SK-N-MC (cell line): ENCODE data around the gene QSER1.

Source experiments
- DNase-seq: peaks from one replicate; pipeline ENCODE4 v3.0.0-alpha.2; 2011; ENCODE audit warnings: low read depth, low spot score
- H3K27ac ChIP-seq: fragments of 200-600 bp; sonication (generic); 2 replicates; pipeline ENCODE4 v1.5.1; 2016; ENCODE audit warnings: mixed run types
- H3K36me3 ChIP-seq: fragments of 200-600 bp; sonication (generic); 2 replicates; pipeline ENCODE4 v1.6.1; 2017; ENCODE audit warnings: antibody characterized with exemption, low read length, mixed read lengths; ENCODE audit not compliant: insufficient read depth
- H3K4me3 ChIP-seq: fragments of 200-600 bp; sonication (generic); 2 replicates; pipeline ENCODE4 v1.5.1; 2016
- H3K9ac ChIP-seq: fragments of 200-600 bp; sonication (generic); 2 replicates; pipeline ENCODE4 v1.8.0; 2017; ENCODE audit warnings: mixed run types, mixed read lengths; ENCODE audit not compliant: insufficient read length
- H3K9me3 ChIP-seq: fragments of 200-600 bp; sonication (generic); 2 replicates; pipeline ENCODE4 v1.6.1; 2017; ENCODE audit warnings: low read depth, mild to moderate bottlenecking, antibody characterized with exemption, low read length, moderate library complexity, mixed read lengths
- EZH2 ChIP-seq: fragments of 200-600 bp; sonication (generic); IDR thresholded peaks from one replicate; pipeline ENCODE4 v1.6.1; 2017; ENCODE audit warnings: antibody characterized with exemption
- FOXP2 ChIP-seq: optimal IDR thresholded peaks from 2 replicates; pipeline ENCODE3; 2011; ENCODE audit warnings: mild to moderate bottlenecking, moderate library complexity; ENCODE audit not compliant: insufficient read depth; ENCODE audit errors: extremely low read length, control extremely low read depth
- POLR2AphosphoS5 ChIP-seq: IDR thresholded peaks from 2 replicates; pipeline ENCODE4 v1.6.1; 2012; ENCODE audit warnings: mild to moderate bottlenecking, low read depth, low read length, borderline replicate concordance

Gene QSER1

GRCh38 chr11:32939046-32939445 is 46.4 kb downstream of the QSER1 start:
- H3K9ac ChIP-seq: no peak overlapping the region
- H3K9me3 ChIP-seq: no peaks in the 10 kb centered on the region
- DNase-seq: no peak
- peaks cover 12% of the 10 kb centered on the region for H3K36me3 ChIP-seq
- no peak overlapping the region for H3K27ac ChIP-seq
- H3K4me3 ChIP-seq: no peak overlapping the region
- TF ChIP-seq POLR2AphosphoS5 (no peak), EZH2 (no peak), FOXP2 (no peak)

GRCh38 chr11:32939866-32940265 is 47.3 kb downstream of the QSER1 start:
- no peak overlapping the region for H3K9ac ChIP-seq
- no peaks in the 10 kb centered on the region for H3K9me3 ChIP-seq
- DNase-seq: no peak
- H3K36me3 ChIP-seq: peaks cover 10% of the 10 kb centered on the region
- no peak overlapping the region for H3K27ac ChIP-seq
- TF ChIP-seq EZH2 (no peak), POLR2AphosphoS5 (no peak), FOXP2 (no peak)
- H3K4me3 ChIP-seq: no peak overlapping the region

GRCh38 chr11:32940865-32941264 is 48.3 kb downstream of the QSER1 start:
- Histone ChIP-seq H3K27ac (no peak overlapping the region), H3K9me3 (no peaks in the 10 kb centered on the region), H3K9ac (no peak overlapping the region), H3K4me3 (no peak overlapping the region), H3K36me3 (peaks cover 6% of the 10 kb centered on the region; the same call in 1 of the 2 replicates)
- TF ChIP-seq EZH2 (no peak), FOXP2 (no peak), POLR2AphosphoS5 (no peak)
- DNase-seq: no peak

GRCh38 chr11:32947978-32948377 is 55.4 kb downstream of the QSER1 start:
- Histone ChIP-seq H3K27ac (no peak overlapping the region), H3K9ac (no peak overlapping the region), H3K9me3 (no peaks in the 10 kb centered on the region), H3K4me3 (no peak overlapping the region), H3K36me3 (no peaks in the 10 kb centered on the region)
- TF ChIP-seq POLR2AphosphoS5 (no peak), EZH2 (no peak), FOXP2 (no peak)
- no peak for DNase-seq

GRCh38 chr11:32949739-32950138 is 57.1 kb downstream of the QSER1 start:
- no peaks in the 10 kb centered on the region; the same call in 1 of the 2 replicates for H3K36me3 ChIP-seq
- H3K27ac ChIP-seq: no peak overlapping the region
- H3K9me3 ChIP-seq: no peaks in the 10 kb centered on the region
- TF ChIP-seq FOXP2: no peak
- TF ChIP-seq EZH2: no peak
- no peak for TF ChIP-seq POLR2AphosphoS5
- no peak overlapping the region for H3K9ac ChIP-seq
- no peak overlapping the region for H3K4me3 ChIP-seq
- DNase-seq: no peak

- H3K27ac ChIP-seq: no peak overlapping the region
- no peaks in the 10 kb centered on the region; the same call in 1 of the 2 replicates for H3K36me3 ChIP-seq
- no peak overlapping the region for H3K4me3 ChIP-seq
- DNase-seq: no peak
- no peaks in the 10 kb centered on the region for H3K9me3 ChIP-seq
- H3K9ac ChIP-seq: no peak overlapping the region
- TF ChIP-seq EZH2 (no peak), POLR2AphosphoS5 (no peak), FOXP2 (no peak)
These were observed 59.8 kb downstream of the QSER1 start for GRCh38 chr11:32952421-32952820.

GRCh38 chr11:32953700-32954099 is 61.1 kb downstream of the QSER1 start:
- H3K36me3 ChIP-seq: peaks cover 3% of the 10 kb centered on the region; the same call in 1 of the 2 replicates
- no peak for DNase-seq
- TF ChIP-seq EZH2 (no peak), FOXP2 (no peak), POLR2AphosphoS5 (no peak)
- no peak overlapping the region for H3K27ac ChIP-seq
- H3K9ac ChIP-seq: no peak overlapping the region
- no peaks in the 10 kb centered on the region for H3K9me3 ChIP-seq
- H3K4me3 ChIP-seq: no peak overlapping the region

GRCh38 chr11:32960553-32961164 is 68.0 kb downstream of the QSER1 start:
- H3K27ac ChIP-seq: no peak overlapping the region
- H3K9me3 ChIP-seq: no peaks in the 10 kb centered on the region
- H3K9ac ChIP-seq: no peak overlapping the region
- no peak for TF ChIP-seq POLR2AphosphoS5
- H3K36me3 ChIP-seq: peaks cover 9% of the 10 kb centered on the region
- DNase-seq: peak; percentile 18
- H3K4me3 ChIP-seq: no peak overlapping the region

GRCh38 chr11:32962016-32962415 is 69.4 kb downstream of the QSER1 start:
- H3K27ac ChIP-seq: no peak overlapping the region
- H3K9ac ChIP-seq: no peak overlapping the region
- TF ChIP-seq POLR2AphosphoS5: no peak
- no peak for TF ChIP-seq EZH2
- TF ChIP-seq FOXP2: no peak
- H3K9me3 ChIP-seq: no peaks in the 10 kb centered on the region
- DNase-seq: no peak
- H3K36me3 ChIP-seq: peaks cover 9% of the 10 kb centered on the region
- H3K4me3 ChIP-seq: no peak overlapping the region

- TF ChIP-seq FOXP2: no peak
- no peak for TF ChIP-seq EZH2
- TF ChIP-seq POLR2AphosphoS5: no peak
- no peak overlapping the region for H3K27ac ChIP-seq
- H3K9me3 ChIP-seq: no peaks in the 10 kb centered on the region
- no peak overlapping the region for H3K9ac ChIP-seq
- no peak for DNase-seq
- peaks cover 6% of the 10 kb centered on the region; the same call in 1 of the 2 replicates for H3K36me3 ChIP-seq
- H3K4me3 ChIP-seq: no peak overlapping the region
These were observed 71.1 kb downstream of the QSER1 start for GRCh38 chr11:32963721-32964120.
